K562 (cell line): Measurements from ENCODE around the gene SKIC8. TPM values are rescaled to one million over a fixed set of nuclear protein-coding genes. Genes with fewer than 3 reads are reported as not detected.

Experiments used
- ATAC-seq: fragments of 200-7000 bp; cut with Tn5 transposase; 3 replicates; pipeline ENCODE4 v1.9.1; 2020; ENCODE audit warnings: moderate library complexity
- BruUV-seq: library from RNA; stranded (reverse); fragments of 400-500 nt; replicated peaks from 2 replicates; lab custom pipeline; 2021; lab: Mats Ljungman, UMichigan
- CTCF ChIA-PET: fragments of 300-600 bp; formaldehyde crosslinking; extraction: SDS; loops from one replicate; lab custom pipeline; 2021; ENCODE audit warnings: low intra/inter-chr PET ratio; lab: Yijun Ruan, JAX
- POLR2A ChIA-PET: fragments of 300-600, 350-650 bp; sonication (Branson Sonifier 250); formaldehyde crosslinking; extraction: SDS; loops from one replicate; lab custom pipeline; 2021; ENCODE audit warnings: antibody characterized with exemption, inconsistent platforms; lab: Yijun Ruan, JAX
- DNase-seq, 4 experiments: peaks; one replicate each; pipeline versions ENCODE4 v3.0.0 to v3.0.0-alpha.2; 2011 to 2018; ENCODE audit warnings: low spot score in 3 of 4, mixed read lengths in 3 of 4; ENCODE audit errors: extremely low read depth in 1 of 4
- FAIRE-seq: peaks from 2 replicates; lab custom pipeline; 2011; peaks lifted over from hg19 to GRCh38; lab: Jason Lieb, UNC
- H2AFZ ChIP-seq: 2 replicates; pipeline ENCODE4 v1.6.0; 2011; ENCODE audit warnings: low read depth, low read length, control low read depth, inconsistent platforms
- H3K27ac ChIP-seq: fragments of 200-600 bp; 3 replicates; pipeline ENCODE4 v1.8.0; 2011; ENCODE audit warnings: low read depth, mild to moderate bottlenecking, control low read depth, inconsistent platforms, low read length, moderate library complexity, mixed read lengths; ENCODE audit errors: extremely low read depth
- H3K27me3 ChIP-seq, 2 experiments: fragments of 300-600 bp in 1 of 2; 2 replicates in 1 of 2; 3 replicates in 1 of 2; pipeline versions ENCODE4 v1.6.0 to v1.8.0; 2011; ENCODE audit warnings: inconsistent platforms in 2 of 2, low read length in 2 of 2, mild to moderate bottlenecking in 1 of 2, mixed read lengths in 1 of 2, moderate library complexity in 1 of 2; ENCODE audit not compliant: control insufficient read depth in 2 of 2, insufficient read depth in 2 of 2
- H3K36me3 ChIP-seq: fragments of 300-600 bp; 3 replicates; pipeline ENCODE4 v1.8.0; 2011; ENCODE audit warnings: mild to moderate bottlenecking, low read length, inconsistent platforms; ENCODE audit not compliant: control insufficient read depth, insufficient read depth
- H3K4me1 ChIP-seq, 2 experiments: fragments of 200-600 bp in 1 of 2; replicated peaks in 1 of 2; 2 replicates in 1 of 2; 3 replicates in 1 of 2; pipeline versions ENCODE4 v1.5.1 to v1.8.0; 2011; ENCODE audit warnings: inconsistent platforms in 2 of 2, low read length in 2 of 2, mild to moderate bottlenecking in 1 of 2, mixed read lengths in 1 of 2, moderate library complexity in 1 of 2; ENCODE audit not compliant: control insufficient read depth in 2 of 2, insufficient read depth in 2 of 2
- H3K4me2 ChIP-seq: 2 replicates; pipeline ENCODE4 v1.6.1; 2011; ENCODE audit warnings: low read length, control low read depth, inconsistent platforms, mixed read lengths; ENCODE audit not compliant: insufficient read depth
- H3K4me3 ChIP-seq: fragments of 200-600 bp; sonication (generic), shearing (Covaris generic); 2 replicates; pipeline ENCODE4 v1.5.1; 2016; ENCODE audit warnings: control low read depth, inconsistent platforms
- H3K79me2 ChIP-seq: fragments of 200-600 bp; 3 replicates; pipeline ENCODE4 v1.8.0; 2011; ENCODE audit warnings: low read length, inconsistent platforms; ENCODE audit not compliant: control insufficient read depth, insufficient read depth
- H3K9ac ChIP-seq, 2 experiments: 2 replicates each; pipeline versions ENCODE4 v1.6.0 to v1.6.1; 2011; ENCODE audit warnings: low read depth in 2 of 2, low read length in 2 of 2, control low read depth in 1 of 2, inconsistent platforms in 1 of 2, mild to moderate bottlenecking in 1 of 2, mixed read lengths in 1 of 2; ENCODE audit not compliant: insufficient read depth in 1 of 2
- H3K9me1 ChIP-seq: one replicate; pipeline ENCODE4 v1.6.0; 2011; ENCODE audit warnings: inconsistent platforms, mild to moderate bottlenecking, low read length, moderate library complexity; ENCODE audit not compliant: control insufficient read depth, insufficient read depth
- H3K9me3 ChIP-seq: replicated peaks from 2 replicates; pipeline ENCODE4 v1.5.1; 2011; ENCODE audit warnings: low read depth, low read length, inconsistent platforms; ENCODE audit not compliant: control insufficient read depth, insufficient read depth
- H4K20me1 ChIP-seq: replicated peaks from 2 replicates; pipeline ENCODE4 v1.6.1; 2011; ENCODE audit warnings: low read length, inconsistent platforms, mixed read lengths; ENCODE audit not compliant: control insufficient read depth, insufficient read depth
- CBFA2T3 ChIP-seq: fragments of 450-650 bp; IDR thresholded peaks from 2 replicates; pipeline ENCODE4 v1.6.1; 2017
- ESRRB ChIP-seq: fragments of 250-450 bp; sonication (Bioruptor Pico); IDR thresholded peaks from 2 replicates; pipeline ENCODE4 v1.5.0; 2020; ENCODE audit warnings: mild to moderate bottlenecking, moderate library complexity, borderline replicate concordance
- JUNB ChIP-seq: fragments of 450-650 bp; formaldehyde crosslinking; conservative IDR thresholded peaks from 2 replicates; pipeline ENCODE4 v1.4.0; 2020; ENCODE audit warnings: mild to moderate bottlenecking
- NCOA2 ChIP-seq, 2 experiments: fragments of 450-650 bp; IDR thresholded peaks; 2 replicates each; pipeline ENCODE4 v1.6.1; 2018; ENCODE audit warnings: mild to moderate bottlenecking in 2 of 2, moderate library complexity in 1 of 2; ENCODE audit not compliant: partially characterized antibody in 2 of 2
- ZNF224 ChIP-seq: sonication (generic); formaldehyde crosslinking; IDR thresholded peaks from 2 replicates; pipeline ENCODE4 v1.8.0; 2022; ENCODE audit warnings: mild to moderate bottlenecking, missing genetic modification reagents
- WGBS: fragments of 100-300 bp; shearing (Covaris generic); methylation state at CpG from one replicate; pipeline ENCODE4 v1.1.6; 2016; ENCODE audit warnings: low coverage, mixed read lengths; ENCODE audit not compliant: insufficient coverage; ENCODE audit errors: missing lambda C conversion rate; 5-methylcytosine and 5-hydroxymethylcytosine counted together
- in situ Hi-C: fragments of 300-500 bp; cut with MboI; formaldehyde crosslinking; loops from 4 replicates; pipeline ENCODE4 v1.15.0; 2018; ENCODE audit warnings: inconsistent platforms, mixed read lengths
- intact Hi-C: fragments of 100-400 bp; cut with micrococcal nuclease; formaldehyde crosslinking; loops from 2 replicates; pipeline ENCODE4 v1.14.2; 2022
- polyA plus RNA-seq, 8 experiments: library from polyadenylated mRNA; depleted of rRNA in 4 of 8; stranded (reverse) in 5 of 8; unstranded in 3 of 8; fragments of >200 nt; fragmentation: Nextera tagmentation in 2 of 8; fragmentation: Illumina TruSeq in 1 of 8; extraction: Ambion mirVana in 2 of 8; extraction: Trizol in 1 of 8; gene quantifications; 2 replicates each; pipeline versions ENCODE4 v1.2.1 to v1.2.3, GENCODE V29; 2011 to 2014; ENCODE audit warnings: inconsistent platforms in 1 of 8, missing spikeins in 1 of 8
- total RNA-seq, 7 experiments: library from RNA; depleted of rRNA in 6 of 7; stranded (reverse); fragments of >200 nt in 6 of 7; fragmentation: Illumina TruSeq in 2 of 7; extraction: Trizol in 2 of 7; gene quantifications; 2 replicates each; pipeline versions ENCODE4 v1.2.1 to v1.2.3, GENCODE V29; 2011 to 2021; ENCODE audit warnings: low replicate concordance in 1 of 7
- TF ChIP-seq, protein P1 (sequence below): fragments of 250-450 bp; sonication (Bioruptor Pico); IDR thresholded peaks from 2 replicates; pipeline ENCODE4 v1.8.0; 2021; ENCODE audit warnings: moderate library complexity, mild to moderate bottlenecking, inconsistent platforms

Gene SKIC8
- total and polyA plus RNA-seq, 9 of the 15 experiments (the other 6 are each of a cell fraction or from before 2014, with no cell fraction given) = 79.5 to 389 (median 146) TPM

- in situ Hi-C loops = no loop called here
- no TSS peak for BruUV-seq
- POLR2A ChIA-PET = interaction anchor here (0.8 kb wide), 1 partner anchor 39 kb away, joined by 4 read pairs; the partner anchor contains the start of gene SKIC8
- peaks cover 0 to 13% of the 10 kb centered on the region in 2 experiments; a peak in 2 of 5 replicates for H3K4me1 ChIP-seq
- H3K27me3 ChIP-seq = peaks cover 58 to 91% of the 10 kb centered on the region in 2 experiments
- no peaks in the 10 kb centered on the region for H3K79me2 ChIP-seq
- CTCF ChIA-PET = no interaction called here
- H2AFZ ChIP-seq = no peak overlapping the region
- TF ChIP-seq ZNF224 = no peak
- no peak for TF ChIP-seq ESRRB (CRISPR knock-in tag)
- no peak for TF ChIP-seq NCOA2 (IDR thresholded peaks at IDR 0.05; ENCODE audit: partially characterized antibody in 2 of 2)
- no peak for TF ChIP-seq JUNB
- H3K4me2 ChIP-seq = no peak overlapping the region
- H4K20me1 ChIP-seq = no peaks in the 10 kb centered on the region; the same call in 1 of the 2 replicates
- no peaks in the 10 kb centered on the region for H3K9me3 ChIP-seq
- H3K27ac ChIP-seq = no peak overlapping the region
- intact Hi-C loops = no loop called here
- DNase-seq (no peak), ATAC-seq (no peak), FAIRE-seq (no peak)
- 0% methylated on average over 7 of the region's 7 CpGs for WGBS
- no peak overlapping the region for H3K4me3 ChIP-seq
- no peaks in the 10 kb centered on the region for H3K36me3 ChIP-seq
- H3K9me1 ChIP-seq = no peaks in the 10 kb centered on the region
- no peak overlapping the region for H3K9ac ChIP-seq
These were observed 39.4 kb upstream of the SKIC8 start for GRCh38 chr15:78338781-78339180.

- Histone ChIP-seq H3K79me2 (no peaks in the 10 kb centered on the region), H3K27me3 (peaks cover 44 to 81% of the 10 kb centered on the region in 2 experiments), H3K27ac (no peak overlapping the region), H3K9me1 (no peaks in the 10 kb centered on the region), H3K4me3 (no peak overlapping the region), H4K20me1 (no peaks in the 10 kb centered on the region; the same call in 1 of the 2 replicates), H3K36me3 (no peaks in the 10 kb centered on the region), H3K9me3 (no peaks in the 10 kb centered on the region), H3K4me2 (no peak overlapping the region)
- intact Hi-C loops = no loop called here
- POLR2A ChIA-PET = interaction anchor here (1.2 kb wide), 1 partner anchor 103 kb away, joined by 3 read pairs; no protein-coding TSS in a partner anchor
- FAIRE-seq (no peak), DNase-seq (no peak)
- WGBS = 0% methylated on average over 4 of the region's 4 CpGs
- TF ChIP-seq CBFA2T3 = peak; percentile 52; the same call in 1 of the 2 replicates
- TF ChIP-seq, protein P1, sequence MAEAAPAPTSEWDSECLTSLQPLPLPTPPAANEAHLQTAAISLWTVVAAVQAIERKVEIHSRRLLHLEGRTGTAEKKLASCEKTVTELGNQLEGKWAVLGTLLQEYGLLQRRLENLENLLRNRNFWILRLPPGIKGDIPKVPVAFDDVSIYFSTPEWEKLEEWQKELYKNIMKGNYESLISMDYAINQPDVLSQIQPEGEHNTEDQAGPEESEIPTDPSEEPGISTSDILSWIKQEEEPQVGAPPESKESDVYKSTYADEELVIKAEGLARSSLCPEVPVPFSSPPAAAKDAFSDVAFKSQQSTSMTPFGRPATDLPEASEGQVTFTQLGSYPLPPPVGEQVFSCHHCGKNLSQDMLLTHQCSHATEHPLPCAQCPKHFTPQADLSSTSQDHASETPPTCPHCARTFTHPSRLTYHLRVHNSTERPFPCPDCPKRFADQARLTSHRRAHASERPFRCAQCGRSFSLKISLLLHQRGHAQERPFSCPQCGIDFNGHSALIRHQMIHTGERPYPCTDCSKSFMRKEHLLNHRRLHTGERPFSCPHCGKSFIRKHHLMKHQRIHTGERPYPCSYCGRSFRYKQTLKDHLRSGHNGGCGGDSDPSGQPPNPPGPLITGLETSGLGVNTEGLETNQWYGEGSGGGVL (CRISPR knock-in tag) = no peak
- TF ChIP-seq, all 486 proteins: peak for 1
- CTCF ChIA-PET = no interaction called here
- in situ Hi-C loops = no loop called here
- H3K9ac ChIP-seq = no peak overlapping the region
- ATAC-seq = no peak
- H2AFZ ChIP-seq = no peak overlapping the region
- peaks cover 0 to 11% of the 10 kb centered on the region in 2 experiments; a peak in 2 of 5 replicates for H3K4me1 ChIP-seq
- no TSS peak for BruUV-seq
These were observed 36.6 kb upstream of the SKIC8 start for GRCh38 chr15:78335985-78336384.
